Cortex of kidney (tissue), 1 donor: Measurements from ENCODE around the gene B9D2.
"Not testable (repeated sequence)": the region's sequence is repeated elsewhere in the genome, so short reads cannot be mapped to it uniquely, and the experiment has no call there.

Experiments used
- DNase-seq: peaks from one replicate; lab custom pipeline; 2025; lab: John Stamatoyannopoulos, UW

The B9D2 gene

DNA sequence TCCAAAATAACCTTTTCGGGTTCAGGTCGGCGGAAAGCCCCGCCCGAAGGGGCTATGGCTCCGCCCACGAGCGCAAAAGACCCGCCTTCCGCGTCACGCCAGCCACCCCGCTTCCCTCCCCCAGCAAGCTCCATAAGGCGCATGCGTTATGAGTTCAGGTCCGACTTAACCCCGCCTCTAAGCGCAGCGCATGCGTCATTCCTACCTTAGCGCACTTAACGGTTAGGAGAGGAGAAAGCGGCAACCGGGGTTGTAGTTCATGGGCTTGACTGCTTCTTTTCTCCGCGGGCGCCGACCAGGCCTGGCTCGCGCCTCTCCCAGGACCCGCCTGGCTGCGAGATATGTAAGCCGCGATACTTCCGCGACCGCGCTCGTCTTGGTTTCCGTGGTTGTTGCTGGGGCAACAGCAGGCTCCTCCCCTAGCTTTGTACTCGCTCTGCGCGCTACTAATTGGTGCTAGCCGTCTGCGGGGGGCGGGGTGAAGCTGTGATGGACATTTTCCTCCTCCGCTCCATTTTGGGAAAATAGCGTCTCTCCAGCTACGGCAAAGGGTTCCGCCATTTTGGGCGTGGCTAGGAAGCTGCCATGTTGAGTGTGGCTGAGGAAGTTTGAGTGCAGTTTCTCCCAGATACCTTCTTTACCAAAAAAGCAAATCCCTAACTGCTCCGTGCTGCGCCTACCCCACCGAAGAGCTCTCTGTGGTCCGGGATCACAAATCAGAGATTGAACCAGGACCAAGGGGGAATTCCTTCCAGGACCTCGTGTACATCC, at the start of gene B9D2:
B9D2 (minus strand) TSS at position 397 of the 771 bp plus-strand sequence. CDS start 630 bp downstream, outside the sequence.
- peak; percentile 99 for DNase-seq

DNA sequence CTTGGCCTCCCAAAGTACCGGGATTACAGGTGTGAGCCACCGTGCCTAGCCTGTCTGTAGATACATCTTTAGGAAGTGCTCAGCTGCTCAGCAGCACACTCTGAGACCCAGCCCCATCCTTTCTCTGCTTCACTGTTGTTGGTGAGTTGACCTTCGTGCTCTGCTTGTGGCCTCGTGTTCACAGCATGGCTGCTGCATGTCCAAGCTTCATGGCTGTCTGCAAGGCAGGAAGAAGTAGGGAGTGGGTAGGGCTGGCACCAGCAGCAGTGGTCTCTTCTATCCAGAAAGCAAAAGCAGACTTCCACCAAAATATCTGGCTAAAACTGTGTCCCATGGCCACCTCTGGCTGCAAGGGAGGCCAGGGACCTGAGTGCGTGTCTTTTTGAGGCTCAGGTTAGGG, 49.0 kb upstream of the B9D2 start:
- no peak for DNase-seq

DNA sequence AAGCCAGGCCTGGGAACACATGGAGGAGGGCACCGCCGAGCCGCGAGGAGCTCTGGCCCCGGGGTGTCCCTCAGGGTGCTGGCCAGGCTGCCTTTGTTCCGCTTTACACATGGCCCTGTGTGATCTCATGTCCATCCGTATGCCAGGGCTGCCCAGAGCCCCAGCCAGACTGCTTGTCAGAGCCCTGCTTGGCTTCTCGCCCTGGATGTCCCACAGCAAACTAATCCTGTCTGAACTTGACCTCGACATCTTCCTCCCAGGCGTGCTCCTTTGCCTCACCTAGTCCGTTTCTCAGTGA, 48.0 kb upstream of the B9D2 start:
- DNase-seq: no peak

GRCh38 chr19:41411100-41411967, 47.4 kb upstream of the B9D2 start:
- no peak for DNase-seq

GRCh38 chr19:41410336-41411054, 46.5 kb upstream of the B9D2 start:
- DNase-seq: no peak

GRCh38 chr19:41409288-41409687, 45.3 kb upstream of the B9D2 start:
- no peak for DNase-seq

GRCh38 chr19:41408846-41409245, 44.9 kb upstream of the B9D2 start:
- DNase-seq: not testable (repeated sequence)

- DNase-seq: no peak
Measured at GRCh38 chr19:41408256-41408655, 44.3 kb upstream of the B9D2 start.

GRCh38 chr19:41407271-41407670, 43.3 kb upstream of the B9D2 start:
- no peak for DNase-seq

DNA sequence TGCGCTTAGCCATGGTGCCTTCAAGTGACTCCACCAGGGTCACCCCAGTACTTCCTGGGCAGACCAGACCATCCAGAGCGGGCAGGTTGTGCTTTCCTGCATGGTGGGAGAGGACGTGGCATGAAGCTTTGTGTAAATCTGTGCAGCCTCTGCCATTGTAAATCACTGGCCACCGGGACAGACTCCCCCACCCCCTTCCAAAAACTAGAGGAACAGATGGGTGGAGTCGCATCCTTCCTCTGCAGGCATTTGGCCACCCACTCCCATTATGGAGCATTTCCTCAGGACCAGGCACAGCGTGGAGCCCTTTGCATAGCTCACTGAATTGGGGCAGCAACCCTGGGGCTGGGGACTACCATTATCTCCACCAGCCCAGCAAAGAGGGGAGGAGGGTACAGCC, 41.8 kb upstream of the B9D2 start:
- no peak for DNase-seq

GRCh38 chr19:41403181-41403970, 39.4 kb upstream of the B9D2 start:
- DNase-seq: no peak

- no peak for DNase-seq
Measured at GRCh38 chr19:41402010-41402409, 38.1 kb upstream of the B9D2 start.

GRCh38 chr19:41401483-41401882, 37.5 kb upstream of the B9D2 start:
- DNase-seq: no peak

DNA sequence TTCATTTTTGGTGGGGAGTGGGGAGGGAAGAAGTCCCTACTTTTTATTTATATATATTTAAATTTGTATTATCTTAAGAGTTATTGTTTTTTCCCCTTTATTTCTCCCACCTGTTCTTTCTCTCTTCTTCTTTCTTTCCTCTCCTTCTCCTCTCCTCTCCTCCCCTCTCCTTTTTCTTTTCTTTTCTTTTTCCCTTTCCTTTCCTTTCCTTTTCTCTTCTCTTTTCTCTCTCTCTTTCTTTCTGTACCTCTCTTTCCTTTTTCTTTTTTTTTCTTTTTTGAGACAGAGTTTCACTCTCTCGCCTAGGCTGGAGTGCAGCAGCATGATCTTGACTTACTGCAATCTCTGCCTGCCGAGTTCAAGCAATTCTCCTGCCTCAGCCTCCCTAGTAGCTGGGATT, 35.6 kb upstream of the B9D2 start:
- no peak for DNase-seq

- DNase-seq: no peak
Measured at GRCh38 chr19:41399091-41399490, 35.1 kb upstream of the B9D2 start.

- no peak for DNase-seq
Measured at GRCh38 chr19:41398598-41398997, 34.6 kb upstream of the B9D2 start.

DNA sequence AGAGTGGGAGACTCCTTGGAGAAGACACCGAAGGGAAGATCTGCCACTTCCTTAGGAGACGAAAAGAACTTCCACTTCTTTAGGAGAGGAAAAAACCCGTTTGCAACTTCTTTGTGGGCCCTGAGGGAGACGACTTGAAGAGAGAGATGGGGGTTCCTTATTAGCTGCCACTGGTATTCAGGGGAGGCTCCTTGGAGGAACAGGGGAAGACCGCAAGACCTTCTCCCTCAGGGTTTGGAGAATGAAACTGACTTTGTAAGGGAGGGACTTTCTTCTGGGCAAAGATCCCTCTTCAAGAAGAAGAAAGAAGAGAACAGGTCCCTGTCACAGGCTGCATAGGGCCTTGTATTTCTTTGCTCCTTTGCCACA, 34.1 kb upstream of the B9D2 start:
- DNase-seq: no peak

DNA sequence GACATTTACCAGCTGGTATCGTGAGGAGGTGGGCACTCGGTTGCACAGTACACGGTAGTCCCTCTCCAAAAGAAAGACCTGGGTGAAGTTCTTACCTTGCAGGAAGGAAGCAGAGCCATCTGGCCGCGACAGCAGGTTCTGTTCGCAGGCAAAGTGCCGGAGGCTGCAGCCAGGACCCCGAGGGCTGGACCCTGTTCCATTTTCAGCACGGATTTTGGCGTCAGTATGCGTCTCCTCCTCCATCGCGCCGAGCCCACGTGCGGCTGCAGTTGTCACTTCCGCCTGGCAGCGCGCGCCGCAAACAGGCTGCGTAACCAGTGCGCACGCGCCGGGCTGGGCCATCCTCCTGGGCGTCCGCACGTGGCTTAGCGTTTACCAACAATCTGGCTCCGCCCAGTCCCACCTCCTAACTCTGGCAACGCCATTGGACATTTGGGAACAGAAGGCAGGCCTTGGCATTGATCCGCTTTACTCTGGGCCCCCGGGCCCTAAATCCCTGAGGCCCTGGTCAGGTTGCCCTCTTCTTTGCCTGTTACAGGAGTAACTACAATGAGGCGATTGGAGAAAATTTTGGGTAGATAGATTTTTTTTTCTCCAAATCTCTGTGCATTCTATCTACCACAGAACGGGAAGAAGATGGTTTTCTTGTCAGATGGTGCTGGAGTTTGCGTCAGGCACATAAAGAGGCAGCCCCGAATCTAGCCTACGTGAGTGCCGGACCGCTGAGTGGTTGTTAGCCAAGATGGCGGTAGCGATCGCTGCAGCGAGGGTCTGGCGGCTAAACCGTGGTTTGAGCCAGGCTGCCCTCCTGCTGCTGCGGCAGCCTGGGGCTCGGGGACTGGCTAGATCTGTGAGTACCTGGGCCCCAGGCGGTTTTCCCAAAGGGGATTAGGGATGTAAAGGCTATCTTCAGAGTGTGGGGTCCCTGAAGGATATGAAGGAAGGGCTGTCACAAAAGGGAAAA, 33.4 kb upstream of the B9D2 start, which contains the start of the genes BCKDHA and EXOSC5:
BCKDHA (plus strand) TSS at position 733 of the 964 bp plus-strand sequence; CDS start at position 743, 10 bp downstream.
EXOSC5 (minus strand) TSS at position 274 of the 964 bp plus-strand sequence; CDS start at position 243, 31 bp downstream.
- peak; percentile 62 for DNase-seq

GRCh38 chr19:41395355-41395754, 31.4 kb upstream of the B9D2 start:
- DNase-seq: no peak

DNA sequence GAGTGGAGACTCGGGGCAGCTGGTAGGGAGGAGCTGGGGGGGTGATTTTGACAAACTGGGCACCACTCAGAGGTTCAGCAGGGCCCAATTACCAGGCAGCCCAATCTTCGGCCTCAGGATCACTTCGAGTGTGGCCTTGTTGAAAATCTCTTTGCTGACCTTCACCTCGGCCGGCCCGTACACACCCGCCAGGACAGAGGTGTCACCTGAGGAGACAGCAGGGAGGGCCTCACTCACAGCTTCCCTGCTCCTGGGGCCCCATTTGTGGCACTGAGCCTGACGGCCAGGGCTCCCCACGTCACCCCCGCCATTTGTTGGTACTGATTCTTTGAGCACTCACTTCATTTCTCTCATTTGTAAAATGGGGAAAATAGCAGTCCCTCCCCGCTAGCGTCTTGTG, 28.8 kb upstream of the B9D2 start:
- DNase-seq: no peak
